HG02870 (cell line): ENCODE data around the gene ABTB2.
"Not testable (repeated sequence)": the region's sequence is repeated elsewhere in the genome, so short reads cannot be mapped to it uniquely, and the experiment has no call there.

Experiments
- ATAC-seq: cut with Tn5 transposase; IDR thresholded peaks from one replicate; pipeline ENCODE4 v1.9.1; 2021; ENCODE audit warnings: mild to moderate bottlenecking, moderate library complexity; ENCODE audit not compliant: unreplicated experiment

Gene ABTB2

GRCh38 chr11:34197256-34197655 lies 160.6 kb downstream of the ABTB2 start:
- ATAC-seq: no peak

GRCh38 chr11:34194576-34195335 lies 163.1 kb downstream of the ABTB2 start:
- no peak for ATAC-seq

- ATAC-seq: no peak
Observed at GRCh38 chr11:34192481-34193401, 165.1 kb downstream of the ABTB2 start.

- no peak for ATAC-seq
Observed at GRCh38 chr11:34191578-34191977, 166.2 kb downstream of the ABTB2 start.

- no peak for ATAC-seq
Observed at GRCh38 chr11:34190192-34191139, 167.3 kb downstream of the ABTB2 start.

GRCh38 chr11:34189191-34189590 lies 168.6 kb downstream of the ABTB2 start:
- no peak for ATAC-seq

- no peak for ATAC-seq
Observed at GRCh38 chr11:34188181-34188580, 169.6 kb downstream of the ABTB2 start.

- ATAC-seq: no peak
Observed at GRCh38 chr11:34185926-34186841, 171.6 kb downstream of the ABTB2 start.

- no peak for ATAC-seq
Observed at GRCh38 chr11:34184505-34185015, 173.2 kb downstream of the ABTB2 start.

- ATAC-seq: no peak
Observed at GRCh38 chr11:34183848-34184391, 173.9 kb downstream of the ABTB2 start.

- no peak for ATAC-seq
Observed at GRCh38 chr11:34182921-34183685, 174.7 kb downstream of the ABTB2 start.

GRCh38 chr11:34182425-34182824 lies 175.4 kb downstream of the ABTB2 start:
- no peak for ATAC-seq

- ATAC-seq: no peak
Observed at GRCh38 chr11:34181856-34182405, 175.9 kb downstream of the ABTB2 start.

- ATAC-seq: no peak
Observed at GRCh38 chr11:34181251-34181650, 176.6 kb downstream of the ABTB2 start.

- ATAC-seq: not testable (repeated sequence)
Observed at GRCh38 chr11:34180814-34181165, 177.0 kb downstream of the ABTB2 start.

GRCh38 chr11:34180040-34180813 lies 177.6 kb downstream of the ABTB2 start:
- no peak for ATAC-seq

GRCh38 chr11:34179026-34179675 lies 178.7 kb downstream of the ABTB2 start:
- no peak for ATAC-seq
